ENCODE data around the gene SMC2.
A peak's percentile ranks its signal among the peaks of the same experiment; 100 is the strongest.

Gene SMC2

DNA sequence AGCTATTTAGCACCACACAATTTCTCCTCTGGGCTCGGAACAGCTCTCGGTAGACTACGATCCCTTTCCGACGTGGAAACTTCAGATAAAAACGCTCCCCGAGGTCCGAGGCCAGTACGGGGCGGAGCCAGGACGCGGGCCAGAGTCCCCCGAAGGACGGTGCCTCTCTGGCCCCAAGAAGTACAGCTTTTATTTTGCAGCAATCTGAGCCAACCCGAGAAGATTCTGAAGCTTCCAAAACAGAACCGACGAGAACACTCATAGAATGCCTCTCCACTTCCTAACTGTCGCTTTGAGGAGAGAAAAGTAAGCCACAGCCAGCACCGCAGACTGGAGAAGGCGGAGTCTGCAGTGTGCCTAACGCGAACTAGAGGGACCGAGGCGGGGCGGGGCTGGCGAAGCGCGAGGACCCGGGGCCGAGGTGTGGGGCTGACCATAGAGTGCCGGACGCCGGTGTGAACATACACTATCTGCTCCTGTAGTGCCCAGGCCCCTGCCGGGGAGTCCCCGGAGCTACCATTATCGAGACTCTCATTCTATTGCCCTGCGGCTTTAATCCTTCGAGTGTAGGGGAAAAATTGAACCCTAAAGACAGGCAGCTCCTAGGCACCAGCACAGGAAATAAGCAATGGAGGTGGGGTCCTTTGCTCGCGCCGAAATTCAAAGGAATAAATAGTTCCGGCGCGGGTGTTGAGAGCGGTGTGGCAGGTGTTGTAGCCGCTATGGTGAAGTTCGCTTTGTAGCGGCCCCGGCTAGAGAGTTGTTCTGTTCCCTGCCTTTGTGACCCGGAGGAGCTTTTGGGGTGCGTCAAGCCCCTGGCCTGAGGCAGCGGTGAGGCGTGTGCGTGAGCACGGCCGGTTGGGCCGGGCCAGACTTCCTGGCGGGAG, at the start of gene SMC2:
SMC2 (plus strand) TSS at position 663 of the 887 bp plus-strand sequence. CDS start 1,076 bp downstream, outside the sequence.
- peak; percentile 93 to 97 (median 96) for DNase-seq

- no peak for DNase-seq
Observed at GRCh38 chr9:104068546-104068945, 25.6 kb upstream of the SMC2 start.

DNA sequence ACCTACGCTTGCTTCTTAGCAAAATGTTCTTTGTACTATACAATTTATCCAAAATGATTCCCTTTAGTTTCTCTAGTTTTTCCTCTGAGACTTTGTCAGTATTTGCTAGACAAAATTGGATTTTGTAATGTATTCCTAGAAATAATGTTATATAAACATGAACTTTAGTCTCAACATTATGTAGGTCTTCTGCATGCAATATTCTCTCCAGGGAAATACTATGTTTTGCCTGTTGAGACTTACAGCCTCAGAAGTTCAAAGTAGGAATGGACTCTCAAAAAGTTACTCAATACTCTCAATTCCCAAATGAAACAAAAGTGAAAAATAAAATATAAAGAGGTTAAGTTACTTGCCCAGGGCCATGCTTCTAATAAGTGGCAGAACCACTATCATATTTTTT, 24.8 kb upstream of the SMC2 start:
- DNase-seq, result no peak

GRCh38 chr9:104071589-104071988, 22.5 kb upstream of the SMC2 start:
- no peak for DNase-seq

DNA sequence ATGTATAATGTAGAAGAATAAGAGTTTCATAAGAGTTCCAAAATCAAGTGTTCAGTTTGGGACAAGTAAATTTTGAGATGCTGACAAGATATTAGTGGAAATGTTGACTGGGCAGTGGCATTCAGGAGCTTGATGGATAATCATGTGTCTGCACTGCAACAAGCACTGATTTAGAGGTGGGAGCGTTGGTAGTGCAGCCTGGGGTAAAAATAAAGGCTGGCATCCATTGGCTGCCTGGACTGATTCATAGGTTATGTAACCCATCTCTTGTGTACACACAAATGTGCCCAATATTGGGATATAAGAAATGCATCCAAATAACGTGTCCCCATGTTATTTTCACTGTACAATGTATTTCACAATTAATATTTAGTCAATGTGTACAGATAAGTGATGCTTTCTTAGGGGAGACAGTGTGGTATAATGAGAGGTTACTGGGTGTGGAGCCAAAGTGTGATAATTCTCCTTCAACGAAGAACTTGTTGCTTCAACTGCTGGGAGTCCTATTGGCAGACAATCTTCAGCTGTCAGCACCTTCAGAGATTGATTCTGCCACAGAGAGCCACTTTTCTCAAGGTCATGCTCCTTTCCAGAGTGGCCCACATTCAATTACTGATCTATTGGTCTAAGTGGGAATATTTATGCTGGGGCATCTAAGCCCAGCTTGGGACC, 20.9 kb upstream of the SMC2 start:
- DNase-seq, result no peak

DNA sequence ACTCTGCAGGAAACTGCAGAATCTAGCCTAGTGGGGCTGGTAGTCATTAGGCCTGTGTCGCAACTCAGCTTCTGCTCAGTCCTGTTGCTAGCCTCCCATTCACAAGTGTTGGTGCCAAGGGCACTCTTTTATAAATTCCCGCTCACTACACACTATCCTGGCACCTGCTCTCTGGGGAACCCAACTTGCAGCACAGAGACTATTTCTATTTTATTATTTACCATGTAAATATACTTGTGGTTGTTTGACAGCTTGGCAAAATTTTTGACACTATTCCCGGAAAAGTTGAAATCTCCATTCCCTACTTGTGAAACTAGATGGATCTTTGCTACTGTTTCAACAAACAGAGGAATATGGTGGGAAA, 20.4 kb upstream of the SMC2 start:
- no peak for DNase-seq

- no peak for DNase-seq
Observed at GRCh38 chr9:104074876-104075275, 19.2 kb upstream of the SMC2 start.

DNA sequence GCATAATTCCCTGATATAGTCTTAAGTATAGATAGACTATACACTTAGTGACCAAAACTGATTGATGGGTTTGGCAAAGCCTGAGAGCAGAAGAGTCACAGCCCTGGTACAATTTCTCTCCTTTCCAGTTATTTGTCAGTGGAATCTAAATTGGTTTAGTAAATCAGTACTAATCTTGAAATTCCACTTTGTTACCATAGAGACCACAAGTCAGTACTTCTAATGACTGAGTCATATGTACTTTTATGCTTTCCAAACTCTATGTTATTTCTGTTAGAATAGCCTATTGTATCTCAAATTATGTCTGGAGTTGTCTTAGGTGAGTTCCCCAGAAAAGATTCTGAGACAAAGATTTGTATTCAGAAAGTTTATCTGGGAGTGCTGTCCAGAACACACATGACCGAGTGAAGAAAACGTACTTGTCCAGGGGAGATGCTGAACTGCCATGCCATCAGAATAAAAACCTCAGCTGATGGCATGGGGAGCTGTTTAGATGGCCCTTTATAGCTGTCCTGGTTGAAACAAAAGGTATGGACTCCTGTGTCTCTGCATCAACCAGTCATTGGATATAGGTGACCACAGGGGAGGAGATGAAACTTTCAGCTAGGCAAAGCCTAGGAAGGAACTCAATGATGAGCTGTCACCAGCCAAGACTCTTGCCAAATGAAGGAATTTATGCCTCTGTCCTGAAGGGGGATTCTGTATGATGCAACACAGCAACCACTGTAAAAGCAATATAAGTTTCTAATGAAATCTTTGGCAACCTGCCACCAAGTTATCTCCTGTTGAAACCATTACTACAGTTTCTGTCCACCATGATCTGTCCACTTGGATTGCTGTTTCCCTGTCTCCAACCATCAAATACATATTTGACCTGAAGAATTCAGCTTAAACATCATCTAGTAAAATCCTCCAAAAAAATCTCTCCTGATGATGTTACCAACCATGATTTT, 18.0 kb upstream of the SMC2 start:
- DNase-seq, result peak; percentile 36 to 56 (median 43)

GRCh38 chr9:104078596-104078995, 15.5 kb upstream of the SMC2 start:
- DNase-seq, result no peak

GRCh38 chr9:104080983-104081382, 13.1 kb upstream of the SMC2 start:
- no peak for DNase-seq

DNA sequence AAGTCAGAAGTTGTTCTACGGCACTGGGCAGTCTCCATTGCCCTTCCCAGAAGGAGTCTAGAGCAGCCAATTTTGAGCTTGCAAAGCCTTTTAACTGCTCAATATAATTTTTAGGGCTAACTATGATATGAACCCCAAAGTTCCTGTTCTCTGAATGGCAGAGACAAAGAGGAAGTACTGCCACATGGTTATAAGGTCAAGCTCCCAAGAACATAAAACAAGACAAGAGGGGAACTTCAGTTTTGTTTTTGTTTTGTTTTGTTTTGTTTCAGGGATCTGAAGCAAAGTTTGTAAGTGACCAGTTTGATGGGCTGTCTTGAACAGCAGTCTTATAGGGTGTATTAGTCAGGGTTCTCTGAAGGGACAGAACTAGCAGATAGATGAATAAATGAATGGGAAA, 11.9 kb upstream of the SMC2 start:
- peak; percentile 17 to 52 (median 51) for DNase-seq

DNA sequence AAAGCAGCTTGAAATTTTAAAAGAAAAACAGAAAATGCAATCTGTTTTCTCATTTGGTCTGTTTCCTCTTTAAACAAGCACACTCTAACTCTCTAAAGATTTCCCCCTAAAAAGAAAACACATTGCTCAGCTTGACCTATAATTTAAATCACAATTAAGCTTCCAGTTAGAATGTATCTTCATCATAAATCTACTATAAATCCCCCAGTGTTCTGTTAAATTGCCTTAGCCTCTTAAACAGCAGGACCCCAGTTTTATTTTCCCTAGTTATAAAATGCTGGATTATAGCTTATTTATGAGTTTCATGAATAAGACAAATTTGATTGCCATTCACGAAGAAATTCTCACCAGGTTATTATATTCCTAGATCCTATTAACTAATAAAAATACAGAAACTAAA, 8.6 kb upstream of the SMC2 start:
- no peak for DNase-seq

DNA sequence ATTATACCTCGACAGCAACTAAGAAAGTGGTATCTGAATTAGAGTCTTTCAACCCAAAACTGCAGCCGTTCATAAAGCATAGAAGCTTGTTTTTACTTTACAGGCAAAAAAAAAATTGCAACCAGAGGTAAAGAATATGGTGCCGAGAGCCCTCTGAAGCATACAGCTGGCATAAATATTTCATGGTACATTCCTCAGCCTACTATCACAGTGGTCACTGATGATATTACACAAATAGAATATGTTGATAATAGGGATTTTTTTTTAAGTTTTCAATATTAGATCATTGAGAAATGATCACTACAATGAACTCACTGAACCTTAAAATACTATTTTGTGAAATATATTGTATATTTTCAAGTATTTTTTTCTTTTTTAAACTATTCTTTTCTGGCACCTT, 6.2 kb upstream of the SMC2 start:
- no peak for DNase-seq

- no peak for DNase-seq
Observed at GRCh38 chr9:104088416-104088815, 5.7 kb upstream of the SMC2 start.

GRCh38 chr9:104090578-104090977, 3.5 kb upstream of the SMC2 start:
- DNase-seq, result no peak

- DNase-seq, result peak; percentile 8 to 40 (median 37)
Observed at GRCh38 chr9:104091116-104091515, 3.0 kb upstream of the SMC2 start.

GRCh38 chr9:104091708-104092107, 2.4 kb upstream of the SMC2 start:
- peak; percentile 30 to 67 (median 38) for DNase-seq

- no peak for DNase-seq
Observed at GRCh38 chr9:104092192-104092591, 1.9 kb upstream of the SMC2 start.

GRCh38 chr9:104092875-104093600, 1.1 kb upstream of the SMC2 start:
- peak in 1 of 3 donors; percentile 2 for DNase-seq

DNA sequence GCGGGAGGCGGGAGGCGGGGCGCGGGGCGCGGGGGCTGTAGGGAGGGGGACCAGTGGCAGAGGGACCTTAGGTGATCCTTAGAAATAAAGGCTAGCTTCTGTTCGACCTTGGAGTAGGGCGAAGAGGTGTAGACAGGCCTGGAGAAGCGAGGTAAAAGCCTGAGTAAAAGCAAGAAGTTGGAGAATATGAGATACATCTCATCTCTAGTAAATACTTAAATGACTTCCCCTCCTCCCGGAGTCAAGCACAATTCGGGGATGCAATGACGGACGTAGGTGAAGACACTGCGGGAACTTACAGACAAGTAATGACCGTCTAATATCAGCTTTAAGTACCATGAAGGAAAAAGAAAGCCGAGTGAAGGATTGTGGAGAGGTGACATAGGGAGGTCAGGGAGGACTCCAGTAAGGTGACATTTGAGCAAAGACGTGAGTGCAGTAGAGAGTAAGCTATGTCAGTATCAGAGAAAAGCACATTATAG, 466 bp downstream of the SMC2 start:
- DNase-seq, result no peak

- no peak for DNase-seq
Observed at GRCh38 chr9:104099630-104100029, 5.5 kb downstream of the SMC2 start.

DNA sequence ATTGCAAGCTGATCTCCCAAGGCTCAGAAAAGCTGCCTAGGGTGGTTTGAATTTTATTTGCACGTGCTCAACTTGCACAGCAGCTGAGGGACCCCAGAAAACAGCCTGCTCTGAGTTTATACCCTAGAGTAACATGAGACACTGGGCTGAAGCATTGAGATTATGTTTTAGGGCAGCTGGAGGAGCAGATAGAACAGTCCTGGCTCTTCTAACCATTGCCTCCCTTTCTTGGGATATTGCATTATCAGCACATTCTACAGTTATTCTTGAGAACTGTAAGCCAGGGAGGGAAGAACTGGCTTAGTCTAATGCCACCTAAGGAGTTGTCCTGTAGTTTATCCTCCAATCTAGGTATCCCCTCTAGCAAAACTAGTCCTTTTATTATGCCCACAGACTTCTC, 10.3 kb downstream of the SMC2 start:
- DNase-seq, result no peak

All from suppressor macrophage treated with lipopolysaccharide for 1 hour (primary cell).